ENCODE results near the gene CEACAM3.

DNA sequence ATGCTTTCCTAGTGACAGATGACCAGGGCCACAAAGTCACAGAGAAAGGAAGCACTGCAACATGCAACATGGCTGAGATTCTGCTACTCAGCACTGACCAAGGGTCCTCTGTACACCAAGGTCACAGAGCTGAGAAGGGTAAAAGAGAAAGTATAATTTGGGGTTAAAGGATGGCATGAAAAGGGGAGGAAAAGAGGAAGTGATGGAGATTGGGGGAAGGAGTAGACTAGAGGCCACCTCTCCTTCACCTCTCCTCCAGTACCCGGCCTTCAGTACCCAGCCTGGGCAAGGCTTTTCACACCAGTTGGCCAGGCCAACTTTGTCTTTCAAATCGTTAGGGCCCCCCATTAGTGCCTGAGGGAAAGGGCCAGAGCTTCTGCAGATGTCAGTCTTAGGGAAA lies 57.4 kb downstream of the CEACAM3 start:
- TF ChIP-seq POLR2A (IDR thresholded peaks at IDR 0.05; ENCODE audit: low read length) (no peak), ZC3H11A (IDR thresholded peaks at IDR 0.05) (no peak), RNF2 (IDR thresholded peaks at IDR 0.05; ENCODE audit: borderline replicate concordance, low read depth) (no peak), ESRRA (IDR thresholded peaks at IDR 0.05; ENCODE audit: borderline replicate concordance, low read length) (no peak), EHMT2 (IDR thresholded peaks at IDR 0.05; ENCODE audit: low read depth) (no peak), CBX2 (IDR thresholded peaks at IDR 0.05; ENCODE audit: borderline replicate concordance, low read depth) (no peak), CBX8 (IDR thresholded peaks at IDR 0.05) (no peak), NR3C1 (IDR thresholded peaks at IDR 0.05) (no peak), PHF8 (IDR thresholded peaks at IDR 0.05; ENCODE audit: borderline replicate concordance, low read depth) (no peak), MYC (IDR thresholded peaks at IDR 0.05; ENCODE audit: borderline replicate concordance, low read length) (no peak), BHLHE40 (IDR thresholded peaks at IDR 0.05; ENCODE audit: low read depth, low read length) (no peak)
- TF ChIP-seq, protein P1, sequence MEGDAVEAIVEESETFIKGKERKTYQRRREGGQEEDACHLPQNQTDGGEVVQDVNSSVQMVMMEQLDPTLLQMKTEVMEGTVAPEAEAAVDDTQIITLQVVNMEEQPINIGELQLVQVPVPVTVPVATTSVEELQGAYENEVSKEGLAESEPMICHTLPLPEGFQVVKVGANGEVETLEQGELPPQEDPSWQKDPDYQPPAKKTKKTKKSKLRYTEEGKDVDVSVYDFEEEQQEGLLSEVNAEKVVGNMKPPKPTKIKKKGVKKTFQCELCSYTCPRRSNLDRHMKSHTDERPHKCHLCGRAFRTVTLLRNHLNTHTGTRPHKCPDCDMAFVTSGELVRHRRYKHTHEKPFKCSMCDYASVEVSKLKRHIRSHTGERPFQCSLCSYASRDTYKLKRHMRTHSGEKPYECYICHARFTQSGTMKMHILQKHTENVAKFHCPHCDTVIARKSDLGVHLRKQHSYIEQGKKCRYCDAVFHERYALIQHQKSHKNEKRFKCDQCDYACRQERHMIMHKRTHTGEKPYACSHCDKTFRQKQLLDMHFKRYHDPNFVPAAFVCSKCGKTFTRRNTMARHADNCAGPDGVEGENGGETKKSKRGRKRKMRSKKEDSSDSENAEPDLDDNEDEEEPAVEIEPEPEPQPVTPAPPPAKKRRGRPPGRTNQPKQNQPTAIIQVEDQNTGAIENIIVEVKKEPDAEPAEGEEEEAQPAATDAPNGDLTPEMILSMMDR (IDR thresholded peaks at IDR 0.05) = no peak

Data from A549 (cell line).